Measurements from ENCODE around the gene RAVER1. TPM values are rescaled to one million over a fixed set of nuclear protein-coding genes. Genes with fewer than 3 reads are reported as not detected.

The RAVER1 gene
- total and polyA plus RNA-seq, 9 of the 15 experiments (the other 6 are each of a cell fraction or from before 2014, with no cell fraction given): 0.06 to 113 (median 7.0) TPM

- no peak; the same call in 1 of the 2 replicates for TF ChIP-seq MGA (IDR thresholded peaks at IDR 0.05)
- TF ChIP-seq STAG1 (CRISPR knock-in tag; IDR thresholded peaks at IDR 0.05; ENCODE audit: borderline replicate concordance): no peak
- TF ChIP-seq ZNF639 (CRISPR knock-in tag; conservative IDR thresholded peaks at IDR 0.05 in 1 of 2, IDR thresholded peaks at IDR 0.05 in 1 of 2): 0 out of 4 replicates have a peak, but pooled peaks of 1 of the 2 experiments have one; percentile 13
- TF ChIP-seq HNRNPLL (IDR thresholded peaks at IDR 0.05; ENCODE audit: low read depth, low read length, poor library complexity, severe bottlenecking): peak; percentile 45
- TF ChIP-seq, protein P1, sequence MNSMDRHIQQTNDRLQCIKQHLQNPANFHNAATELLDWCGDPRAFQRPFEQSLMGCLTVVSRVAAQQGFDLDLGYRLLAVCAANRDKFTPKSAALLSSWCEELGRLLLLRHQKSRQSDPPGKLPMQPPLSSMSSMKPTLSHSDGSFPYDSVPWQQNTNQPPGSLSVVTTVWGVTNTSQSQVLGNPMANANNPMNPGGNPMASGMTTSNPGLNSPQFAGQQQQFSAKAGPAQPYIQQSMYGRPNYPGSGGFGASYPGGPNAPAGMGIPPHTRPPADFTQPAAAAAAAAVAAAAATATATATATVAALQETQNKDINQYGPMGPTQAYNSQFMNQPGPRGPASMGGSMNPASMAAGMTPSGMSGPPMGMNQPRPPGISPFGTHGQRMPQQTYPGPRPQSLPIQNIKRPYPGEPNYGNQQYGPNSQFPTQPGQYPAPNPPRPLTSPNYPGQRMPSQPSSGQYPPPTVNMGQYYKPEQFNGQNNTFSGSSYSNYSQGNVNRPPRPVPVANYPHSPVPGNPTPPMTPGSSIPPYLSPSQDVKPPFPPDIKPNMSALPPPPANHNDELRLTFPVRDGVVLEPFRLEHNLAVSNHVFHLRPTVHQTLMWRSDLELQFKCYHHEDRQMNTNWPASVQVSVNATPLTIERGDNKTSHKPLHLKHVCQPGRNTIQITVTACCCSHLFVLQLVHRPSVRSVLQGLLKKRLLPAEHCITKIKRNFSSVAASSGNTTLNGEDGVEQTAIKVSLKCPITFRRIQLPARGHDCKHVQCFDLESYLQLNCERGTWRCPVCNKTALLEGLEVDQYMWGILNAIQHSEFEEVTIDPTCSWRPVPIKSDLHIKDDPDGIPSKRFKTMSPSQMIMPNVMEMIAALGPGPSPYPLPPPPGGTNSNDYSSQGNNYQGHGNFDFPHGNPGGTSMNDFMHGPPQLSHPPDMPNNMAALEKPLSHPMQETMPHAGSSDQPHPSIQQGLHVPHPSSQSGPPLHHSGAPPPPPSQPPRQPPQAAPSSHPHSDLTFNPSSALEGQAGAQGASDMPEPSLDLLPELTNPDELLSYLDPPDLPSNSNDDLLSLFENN (IDR thresholded peaks at IDR 0.05; ENCODE audit: low read depth in 2 of 2, low read length in 2 of 2): 0 out of 4 replicates have a peak, but pooled peaks of 1 of the 2 experiments have one; percentile 42
- no peak for TF ChIP-seq HDAC6 (IDR thresholded peaks at IDR 0.05; ENCODE audit: low read depth, low read length)
- peak; percentile 81; the same call in 1 of the 2 replicates for TF ChIP-seq L3MBTL2 (IDR thresholded peaks at IDR 0.05)
- TF ChIP-seq ZC3H11A (IDR thresholded peaks at IDR 0.05; ENCODE audit: low read depth, low read length): no peak
- peak; percentile 17 for TF ChIP-seq TBP (optimal IDR thresholded peaks at IDR 0.05; ENCODE audit: low read depth, low read length)
- no peak for TF ChIP-seq ZNF165 (CRISPR knock-in tag; IDR thresholded peaks at IDR 0.05; ENCODE audit: borderline replicate concordance)
Measured at GRCh38 chr19:10292206-10292788, 41.0 kb downstream of the RAVER1 start (continued).

Measured in K562 (cell line).